HepG2 (cell line): ENCODE measurements around the gene KTN1. TPM values are rescaled to one million over a fixed set of nuclear protein-coding genes. Genes with fewer than 3 reads are reported as not detected.

ENCODE experiments used
- ATAC-seq: fragments of 200-7000 bp; cut with Tn5 transposase; 3 replicates; pipeline ENCODE4 v1.9.1; 2020; ENCODE audit warnings: mild to moderate bottlenecking, moderate library complexity
- BruUV-seq: library from RNA; stranded (reverse); fragments of 400-500 nt; replicated peaks from 2 replicates; lab custom pipeline; 2021; lab: Mats Ljungman, UMichigan
- CTCF ChIA-PET: fragments of 300-600 bp; formaldehyde crosslinking; extraction: SDS; loops from one replicate; lab custom pipeline; 2021; ENCODE audit warnings: low total read pairs, inconsistent platforms, low intra/inter-chr PET ratio; lab: Yijun Ruan, JAX
- POLR2A ChIA-PET: fragments of 350-600 bp; sonication (Branson Sonifier 250); formaldehyde crosslinking; loops from one replicate; lab custom pipeline; 2020; ENCODE audit warnings: antibody characterized with exemption, inconsistent platforms; lab: Yijun Ruan, JAX
- DNase-seq: peaks from one replicate; pipeline ENCODE4 v3.0.0-alpha.2; 2015; ENCODE audit warnings: low spot score
- FAIRE-seq: peaks from 3 replicates; lab custom pipeline; 2011; peaks lifted over from hg19 to GRCh38; lab: Jason Lieb, UNC
- H2AFZ ChIP-seq: one replicate; pipeline ENCODE4 v1.6.1; 2011; ENCODE audit warnings: low read length, inconsistent platforms
- H3K27ac ChIP-seq: fragments of 300-600 bp; 3 replicates; pipeline ENCODE4 v1.8.0; 2011; ENCODE audit warnings: mixed run types, mild to moderate bottlenecking, mixed read lengths, low read length, inconsistent platforms; ENCODE audit not compliant: insufficient read depth; ENCODE audit errors: extremely low read length
- H3K27me3 ChIP-seq, 2 experiments: fragments of 200-600 bp in 1 of 2; 2 replicates in 1 of 2; 3 replicates in 1 of 2; pipeline versions ENCODE4 v1.6.0 to v1.8.0; 2011; ENCODE audit warnings: low read length in 2 of 2, mild to moderate bottlenecking in 2 of 2, moderate library complexity in 2 of 2, inconsistent platforms in 1 of 2; ENCODE audit not compliant: insufficient read depth in 2 of 2, control insufficient read depth in 1 of 2
- H3K36me3 ChIP-seq, 2 experiments: fragments of 200-600 bp in 1 of 2; replicated peaks in 1 of 2; 2 replicates in 1 of 2; 3 replicates in 1 of 2; pipeline versions ENCODE4 v1.5.1 to v1.8.0; 2011; ENCODE audit warnings: low read length in 2 of 2, inconsistent platforms in 1 of 2; ENCODE audit not compliant: insufficient read depth in 2 of 2, control insufficient read depth in 1 of 2
- H3K4me1 ChIP-seq: 2 replicates; pipeline ENCODE4 v1.5.1; 2012; ENCODE audit warnings: low read length, inconsistent platforms; ENCODE audit not compliant: insufficient read depth
- H3K4me2 ChIP-seq: 2 replicates; pipeline ENCODE4 v1.6.0; 2011; ENCODE audit warnings: low read depth, low read length, inconsistent platforms
- H3K4me3 ChIP-seq, 3 experiments: fragments of 200-600 bp in 1 of 3; sonication (generic), shearing (Covaris generic) in 1 of 3; replicated peaks in 1 of 3; 2 replicates each; pipeline ENCODE4 v1.5.1; 2011 to 2016; ENCODE audit warnings: low read length in 3 of 3, inconsistent platforms in 2 of 3, low read depth in 2 of 3, mild to moderate bottlenecking in 2 of 3, control low read depth in 1 of 3, mixed read lengths in 1 of 3; ENCODE audit not compliant: insufficient read depth in 1 of 3
- H3K79me2 ChIP-seq: one replicate; pipeline ENCODE4 v1.6.1; 2011; ENCODE audit warnings: low read length, inconsistent platforms; ENCODE audit not compliant: insufficient read depth
- H3K9ac ChIP-seq: 2 replicates; pipeline ENCODE4 v1.6.0; 2011; ENCODE audit warnings: mild to moderate bottlenecking, low read depth, low read length, inconsistent platforms; ENCODE audit not compliant: insufficient read depth
- H3K9me3 ChIP-seq: 2 replicates; pipeline ENCODE4 v1.5.1; 2012; ENCODE audit warnings: mild to moderate bottlenecking, low read length
- H4K20me1 ChIP-seq: 2 replicates; pipeline ENCODE4 v1.6.0; 2011; ENCODE audit warnings: inconsistent platforms, mild to moderate bottlenecking, low read length, moderate library complexity; ENCODE audit not compliant: insufficient read depth
- CC2D1A ChIP-seq: sonication (generic); formaldehyde crosslinking; IDR thresholded peaks from 2 replicates; pipeline ENCODE4 v1.8.1; 2023; ENCODE audit warnings: mild to moderate bottlenecking, missing genetic modification reagents
- DPF2 ChIP-seq: sonication (generic); formaldehyde crosslinking; IDR thresholded peaks from 2 replicates; pipeline ENCODE4 v1.4.0; 2020; ENCODE audit warnings: mild to moderate bottlenecking, low read depth, missing genetic modification reagents, borderline replicate concordance
- NFYB ChIP-seq: sonication (generic); formaldehyde crosslinking; IDR thresholded peaks from 2 replicates; pipeline ENCODE4 v1.4.0; 2020; ENCODE audit warnings: missing genetic modification reagents
- ZFP90 ChIP-seq: sonication (generic); formaldehyde crosslinking; IDR thresholded peaks from 2 replicates; pipeline ENCODE4 v1.8.0; 2022; ENCODE audit warnings: missing genetic modification reagents, mild to moderate bottlenecking, inconsistent platforms, borderline replicate concordance
- ZNF138 ChIP-seq: sonication (generic); formaldehyde crosslinking; IDR thresholded peaks from 2 replicates; pipeline ENCODE4 v1.5.0; 2020; ENCODE audit warnings: mild to moderate bottlenecking, low read depth, missing genetic modification reagents
- ZNF501 ChIP-seq: sonication (generic); formaldehyde crosslinking; IDR thresholded peaks from 2 replicates; pipeline ENCODE4 v1.5.1; 2020; ENCODE audit warnings: mild to moderate bottlenecking, moderate library complexity, missing genetic modification reagents
- WGBS: methylation state at CpG from one replicate; pipeline ENCODE4 v1.1.6; 2017; ENCODE audit warnings: low lambda C conversion rate; 5-methylcytosine and 5-hydroxymethylcytosine counted together
- in situ Hi-C: cut with HindIII; loops from 2 replicates; pipeline ENCODE4 v1.10.0; 2017; ENCODE audit warnings: low pct_unique_long_range_greater_than_20kb; ENCODE audit not compliant: extremely low pct_ligation_motif_present
- intact Hi-C: fragments of 100-400 bp; cut with micrococcal nuclease; formaldehyde crosslinking; loops from one replicate; pipeline ENCODE4 v1.10.0; 2022; ENCODE audit not compliant: unreplicated experiment
- polyA plus RNA-seq, 8 experiments: library from polyadenylated mRNA; depleted of rRNA in 3 of 8; stranded (reverse) in 7 of 8; unstranded in 1 of 8; fragments of >200 nt; fragmentation: Illumina TruSeq in 4 of 8; extraction: Trizol in 4 of 8; gene quantifications; 2 replicates each; pipeline versions ENCODE4 v1.2.1 to v1.2.3, GENCODE V29; 2011 to 2016; ENCODE audit warnings: low read depth in 4 of 8, missing spikeins in 1 of 8, mixed read lengths in 1 of 8; ENCODE audit not compliant: insufficient read depth in 1 of 8
- total RNA-seq, 5 experiments: library from RNA; depleted of rRNA; stranded (reverse); fragments of >200 nt; fragmentation: Illumina TruSeq; extraction: Trizol; gene quantifications; 2 replicates each; pipeline ENCODE4 v1.2.3, GENCODE V29; 2016; ENCODE audit warnings: low read depth in 1 of 5
- TF ChIP-seq, protein P1 (sequence below): sonication (generic); formaldehyde crosslinking; IDR thresholded peaks from 2 replicates; pipeline ENCODE4 v1.4.0; 2020; ENCODE audit warnings: missing genetic modification reagents
- TF ChIP-seq, protein P2 (sequence below): sonication (generic); formaldehyde crosslinking; IDR thresholded peaks from 2 replicates; pipeline ENCODE4 v1.4.0; 2020; ENCODE audit warnings: missing genetic modification reagents
- TF ChIP-seq, protein P3 (sequence below): sonication (generic); formaldehyde crosslinking; IDR thresholded peaks from 2 replicates; pipeline ENCODE4 v1.8.1; 2022; ENCODE audit warnings: mild to moderate bottlenecking, missing genetic modification reagents

The KTN1 gene
- total and polyA plus RNA-seq, 2 of the 13 experiments (the other 11 are each of a cell fraction or from before 2014, with no cell fraction given), result 60.6 to 169 TPM

GRCh38 chr14:55650992-55651391, 71.0 kb downstream of the KTN1 start (continued):
- TF ChIP-seq, protein P1, sequence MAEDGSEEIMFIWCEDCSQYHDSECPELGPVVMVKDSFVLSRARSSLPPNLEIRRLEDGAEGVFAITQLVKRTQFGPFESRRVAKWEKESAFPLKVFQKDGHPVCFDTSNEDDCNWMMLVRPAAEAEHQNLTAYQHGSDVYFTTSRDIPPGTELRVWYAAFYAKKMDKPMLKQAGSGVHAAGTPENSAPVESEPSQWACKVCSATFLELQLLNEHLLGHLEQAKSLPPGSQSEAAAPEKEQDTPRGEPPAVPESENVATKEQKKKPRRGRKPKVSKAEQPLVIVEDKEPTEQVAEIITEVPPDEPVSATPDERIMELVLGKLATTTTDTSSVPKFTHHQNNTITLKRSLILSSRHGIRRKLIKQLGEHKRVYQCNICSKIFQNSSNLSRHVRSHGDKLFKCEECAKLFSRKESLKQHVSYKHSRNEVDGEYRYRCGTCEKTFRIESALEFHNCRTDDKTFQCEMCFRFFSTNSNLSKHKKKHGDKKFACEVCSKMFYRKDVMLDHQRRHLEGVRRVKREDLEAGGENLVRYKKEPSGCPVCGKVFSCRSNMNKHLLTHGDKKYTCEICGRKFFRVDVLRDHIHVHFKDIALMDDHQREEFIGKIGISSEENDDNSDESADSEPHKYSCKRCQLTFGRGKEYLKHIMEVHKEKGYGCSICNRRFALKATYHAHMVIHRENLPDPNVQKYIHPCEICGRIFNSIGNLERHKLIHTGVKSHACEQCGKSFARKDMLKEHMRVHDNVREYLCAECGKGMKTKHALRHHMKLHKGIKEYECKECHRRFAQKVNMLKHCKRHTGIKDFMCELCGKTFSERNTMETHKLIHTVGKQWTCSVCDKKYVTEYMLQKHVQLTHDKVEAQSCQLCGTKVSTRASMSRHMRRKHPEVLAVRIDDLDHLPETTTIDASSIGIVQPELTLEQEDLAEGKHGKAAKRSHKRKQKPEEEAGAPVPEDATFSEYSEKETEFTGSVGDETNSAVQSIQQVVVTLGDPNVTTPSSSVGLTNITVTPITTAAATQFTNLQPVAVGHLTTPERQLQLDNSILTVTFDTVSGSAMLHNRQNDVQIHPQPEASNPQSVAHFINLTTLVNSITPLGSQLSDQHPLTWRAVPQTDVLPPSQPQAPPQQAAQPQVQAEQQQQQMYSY (CRISPR knock-in tag), result no peak
- no peak for TF ChIP-seq ZNF138 (CRISPR knock-in tag)
- TF ChIP-seq, protein P2, sequence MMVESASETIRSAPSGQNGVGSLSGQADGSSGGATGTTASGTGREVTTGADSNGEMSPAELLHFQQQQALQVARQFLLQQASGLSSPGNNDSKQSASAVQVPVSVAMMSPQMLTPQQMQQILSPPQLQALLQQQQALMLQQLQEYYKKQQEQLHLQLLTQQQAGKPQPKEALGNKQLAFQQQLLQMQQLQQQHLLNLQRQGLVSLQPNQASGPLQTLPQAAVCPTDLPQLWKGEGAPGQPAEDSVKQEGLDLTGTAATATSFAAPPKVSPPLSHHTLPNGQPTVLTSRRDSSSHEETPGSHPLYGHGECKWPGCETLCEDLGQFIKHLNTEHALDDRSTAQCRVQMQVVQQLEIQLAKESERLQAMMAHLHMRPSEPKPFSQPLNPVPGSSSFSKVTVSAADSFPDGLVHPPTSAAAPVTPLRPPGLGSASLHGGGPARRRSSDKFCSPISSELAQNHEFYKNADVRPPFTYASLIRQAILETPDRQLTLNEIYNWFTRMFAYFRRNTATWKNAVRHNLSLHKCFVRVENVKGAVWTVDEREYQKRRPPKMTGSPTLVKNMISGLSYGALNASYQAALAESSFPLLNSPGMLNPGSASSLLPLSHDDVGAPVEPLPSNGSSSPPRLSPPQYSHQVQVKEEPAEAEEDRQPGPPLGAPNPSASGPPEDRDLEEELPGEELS, result no peak
- TF ChIP-seq, all 625 proteins: peak for 0

DNA sequence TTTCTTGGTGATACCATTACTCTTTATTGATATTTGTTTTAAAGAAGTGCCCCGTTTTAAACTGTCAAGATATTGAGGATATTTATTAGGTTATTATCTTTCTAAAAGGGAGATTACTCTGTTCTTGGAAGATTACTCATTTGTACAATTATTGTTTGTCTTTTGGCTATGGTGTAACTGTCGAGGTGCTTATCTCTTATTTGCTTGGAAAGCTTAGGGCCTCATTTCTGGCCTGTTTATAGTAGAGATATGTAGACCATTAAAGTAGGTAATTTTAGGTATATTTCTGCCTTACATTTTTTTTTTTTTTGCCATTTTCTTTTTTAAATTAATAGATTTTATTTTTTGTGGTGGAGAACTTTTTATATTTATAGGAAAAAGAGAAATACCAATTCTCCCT, 74.2 kb downstream of the KTN1 start:
- CTCF ChIA-PET, result no interaction called here
- peaks cover 14 to 68% of the 10 kb centered on the region in 2 experiments for H3K36me3 ChIP-seq
- no peak for DNase-seq

More for the DNA sequence above, 74.2 kb downstream of the KTN1 start:
- intact Hi-C loops (loop anchor here (10.0 kb wide), 1 partner anchor 219 kb away; no protein-coding TSS in a partner anchor), in situ Hi-C loops (loop anchor here (25.0 kb wide), 1 partner anchor 217 kb away; the partner anchor contains the start of gene TBPL2)
- H2AFZ ChIP-seq, result no peak overlapping the region
- POLR2A ChIA-PET, result no interaction called here
- H4K20me1 ChIP-seq, result no peaks in the 10 kb centered on the region
- TF ChIP-seq CC2D1A, result no peak
- TF ChIP-seq, protein P3, sequence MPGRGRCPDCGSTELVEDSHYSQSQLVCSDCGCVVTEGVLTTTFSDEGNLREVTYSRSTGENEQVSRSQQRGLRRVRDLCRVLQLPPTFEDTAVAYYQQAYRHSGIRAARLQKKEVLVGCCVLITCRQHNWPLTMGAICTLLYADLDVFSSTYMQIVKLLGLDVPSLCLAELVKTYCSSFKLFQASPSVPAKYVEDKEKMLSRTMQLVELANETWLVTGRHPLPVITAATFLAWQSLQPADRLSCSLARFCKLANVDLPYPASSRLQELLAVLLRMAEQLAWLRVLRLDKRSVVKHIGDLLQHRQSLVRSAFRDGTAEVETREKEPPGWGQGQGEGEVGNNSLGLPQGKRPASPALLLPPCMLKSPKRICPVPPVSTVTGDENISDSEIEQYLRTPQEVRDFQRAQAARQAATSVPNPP (CRISPR knock-in tag), result no peak
- no peak for TF ChIP-seq DPF2 (CRISPR knock-in tag)
- TF ChIP-seq NFYB (CRISPR knock-in tag), result no peak
- TF ChIP-seq ZNF501, result no peak
- TF ChIP-seq ZFP90 (CRISPR knock-in tag), result no peak
- BruUV-seq, result no TSS peak
- FAIRE-seq (no peak), ATAC-seq (no peak)
- H3K4me2 ChIP-seq, result no peak overlapping the region
- 56% methylated on average over 2 of the region's 2 CpGs for WGBS
- no peaks in the 10 kb centered on the region for H3K79me2 ChIP-seq
- no peak overlapping the region for H3K27ac ChIP-seq
- no peak overlapping the region for H3K4me3 ChIP-seq
- H3K4me1 ChIP-seq, result no peaks in the 10 kb centered on the region
- no peaks in the 10 kb centered on the region for H3K27me3 ChIP-seq
- H3K9ac ChIP-seq, result no peak overlapping the region
- no peaks in the 10 kb centered on the region for H3K9me3 ChIP-seq
